GM12892 (cell line): ENCODE results near the gene TRIM3.
A peak's percentile ranks its signal among the peaks of the same experiment; 100 is the strongest.

Experiments used
- DNase-seq: peaks from one replicate; pipeline ENCODE4 v3.0.0; 2011; ENCODE audit not compliant: insufficient read length
- FAIRE-seq: peaks from 2 replicates; lab custom pipeline; 2011; peaks lifted over from hg19 to GRCh38; lab: Jason Lieb, UNC
- POLR2A ChIP-seq: IDR thresholded peaks from 2 replicates; pipeline ENCODE4 v1.6.1; 2011; ENCODE audit warnings: low read depth, low read length, control low read depth
- POLR2AphosphoS5 ChIP-seq: IDR thresholded peaks from 2 replicates; pipeline ENCODE4 v1.6.1; 2011; ENCODE audit warnings: low read depth, low read length, control low read depth
- TAF1 ChIP-seq: IDR thresholded peaks from 2 replicates; pipeline ENCODE4 v1.6.1; 2011; ENCODE audit warnings: low read depth, mild to moderate bottlenecking, control low read depth, low read length, borderline replicate concordance

The TRIM3 gene

DNA sequence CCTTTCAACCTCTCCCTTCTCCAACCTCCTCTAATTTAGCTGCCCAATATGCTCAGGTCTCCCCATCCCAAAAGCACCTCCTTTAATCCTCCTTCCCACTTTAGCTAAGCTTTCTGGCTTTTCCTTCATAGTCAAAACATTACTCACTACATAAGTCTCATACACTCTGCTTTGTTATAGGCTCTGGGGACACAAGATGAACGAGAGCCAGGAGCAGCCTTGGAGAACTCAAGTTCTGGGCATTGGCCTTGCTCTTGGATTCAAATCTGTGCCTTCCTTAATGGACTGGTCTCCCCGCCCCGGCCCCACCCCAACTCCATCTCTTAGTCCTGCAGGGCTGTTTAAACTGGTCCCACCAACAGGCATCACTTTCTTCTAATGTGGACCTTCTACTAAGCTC lies 21.5 kb downstream of the TRIM3 start:
- no peak for DNase-seq
- FAIRE-seq, result no peak
- no peak for TF ChIP-seq TAF1
- TF ChIP-seq POLR2AphosphoS5, result no peak
- TF ChIP-seq POLR2A, result no peak

DNA sequence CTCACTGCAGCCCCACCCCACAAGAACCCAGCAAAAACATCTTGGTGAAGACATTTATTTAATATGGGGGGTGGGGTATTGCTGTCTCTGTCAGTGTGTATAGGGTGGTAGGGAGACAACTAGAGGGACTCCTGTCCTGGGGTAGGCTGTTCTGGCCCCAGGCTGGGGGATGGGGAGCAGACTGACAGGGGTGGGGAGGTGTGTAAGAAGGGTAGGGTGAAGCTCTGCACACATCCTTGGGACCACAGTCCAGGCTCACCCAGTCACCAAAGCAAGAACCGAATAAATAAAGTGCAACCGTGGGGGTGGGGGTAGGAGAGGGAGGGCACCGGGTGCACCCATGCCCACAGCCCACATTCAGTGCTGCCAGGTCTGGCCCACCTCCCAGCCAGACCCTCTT lies 25.2 kb downstream of the TRIM3 start:
- TF ChIP-seq POLR2AphosphoS5, result no peak
- FAIRE-seq, result no peak
- no peak for DNase-seq

DNA sequence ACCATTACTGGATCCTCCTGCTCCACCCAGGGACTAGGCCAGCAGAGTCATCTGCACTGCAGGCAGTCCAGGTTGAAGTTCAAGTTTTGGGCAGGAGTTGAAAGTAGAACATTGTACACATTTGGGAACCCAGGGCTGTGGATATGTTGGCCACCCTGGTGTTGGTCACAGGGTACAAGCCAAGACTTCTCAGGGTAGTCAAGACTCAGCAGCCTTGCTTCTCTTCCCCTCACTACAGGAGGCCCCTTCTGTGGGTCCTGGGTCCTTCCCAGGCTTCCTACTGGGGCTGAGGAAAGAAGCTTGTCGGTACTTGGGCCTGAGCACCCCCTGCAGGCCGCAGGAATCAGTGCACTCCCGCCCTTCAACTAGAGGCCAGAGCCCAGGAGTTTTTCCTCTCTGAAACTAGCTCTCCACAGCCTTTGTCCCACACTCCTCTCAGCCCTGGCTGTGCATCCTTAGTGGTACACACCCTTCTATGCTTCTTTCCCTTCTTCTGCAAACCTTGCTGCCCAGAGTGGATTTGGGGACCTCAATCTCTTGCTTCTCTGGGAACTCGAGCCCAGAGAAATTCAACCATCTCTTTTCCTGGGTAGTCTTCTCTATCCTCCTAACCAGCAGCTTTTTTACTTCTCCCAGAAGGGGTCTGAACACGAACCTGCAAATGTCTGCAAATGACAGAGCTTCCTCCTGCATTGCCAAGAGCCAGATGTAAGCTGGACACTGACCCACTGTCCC lies 30.3 kb downstream of the TRIM3 start:
- TF ChIP-seq POLR2AphosphoS5 (no peak), POLR2A (no peak), TAF1 (no peak)
- FAIRE-seq, result peak; percentile 90
- peak; percentile 50 for DNase-seq

DNA sequence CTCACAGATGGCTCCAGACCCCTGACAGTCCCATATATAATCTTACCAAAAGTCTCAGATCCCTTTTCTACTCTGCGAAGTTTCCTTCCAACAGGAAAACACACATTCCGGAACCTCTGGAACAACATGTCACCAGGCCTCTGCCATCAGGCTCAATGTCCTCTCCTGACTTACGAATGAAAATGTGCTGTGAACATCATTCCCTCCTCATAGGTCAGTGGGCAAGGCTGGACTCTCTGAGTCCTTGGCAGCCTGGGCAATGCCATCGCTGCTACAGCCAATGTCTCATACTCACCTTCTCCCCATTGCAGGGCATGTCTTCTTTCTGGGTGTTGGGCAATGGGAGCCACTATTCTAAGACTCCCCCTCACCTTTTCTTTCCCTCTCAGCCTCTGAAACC lies 31.3 kb downstream of the TRIM3 start:
- DNase-seq (no peak), FAIRE-seq (no peak)
- TF ChIP-seq TAF1 (no peak), POLR2A (no peak), POLR2AphosphoS5 (no peak)

DNA sequence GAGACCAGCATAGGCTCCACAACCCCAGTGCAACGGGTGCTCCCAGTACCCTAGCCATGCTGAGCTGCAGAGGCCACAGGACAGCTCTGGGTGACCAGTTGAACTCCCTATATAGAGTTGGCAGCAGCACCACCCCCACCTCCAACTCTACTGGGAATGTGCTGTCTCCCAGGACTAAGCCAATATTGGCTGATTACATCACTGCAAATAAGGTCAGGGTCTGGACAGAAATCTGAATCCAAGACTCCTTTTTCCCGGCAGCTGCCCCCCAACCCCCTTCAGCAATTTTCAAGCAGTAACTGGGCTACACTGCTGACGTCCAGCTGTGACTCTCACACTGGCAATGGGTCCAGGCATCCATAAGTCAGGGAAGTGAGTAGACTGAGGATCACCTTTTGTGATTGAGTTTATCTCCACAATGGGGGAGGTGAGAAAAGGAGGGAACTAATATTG lies 32.8 kb downstream of the TRIM3 start, which contains the start of gene HPX:
HPX (minus strand) TSS at position 82 of the 453 bp plus-strand sequence; CDS start at position 58, 24 bp downstream.
- FAIRE-seq (no peak), DNase-seq (no peak)
- TF ChIP-seq POLR2A (no peak), POLR2AphosphoS5 (no peak), TAF1 (no peak)

DNA sequence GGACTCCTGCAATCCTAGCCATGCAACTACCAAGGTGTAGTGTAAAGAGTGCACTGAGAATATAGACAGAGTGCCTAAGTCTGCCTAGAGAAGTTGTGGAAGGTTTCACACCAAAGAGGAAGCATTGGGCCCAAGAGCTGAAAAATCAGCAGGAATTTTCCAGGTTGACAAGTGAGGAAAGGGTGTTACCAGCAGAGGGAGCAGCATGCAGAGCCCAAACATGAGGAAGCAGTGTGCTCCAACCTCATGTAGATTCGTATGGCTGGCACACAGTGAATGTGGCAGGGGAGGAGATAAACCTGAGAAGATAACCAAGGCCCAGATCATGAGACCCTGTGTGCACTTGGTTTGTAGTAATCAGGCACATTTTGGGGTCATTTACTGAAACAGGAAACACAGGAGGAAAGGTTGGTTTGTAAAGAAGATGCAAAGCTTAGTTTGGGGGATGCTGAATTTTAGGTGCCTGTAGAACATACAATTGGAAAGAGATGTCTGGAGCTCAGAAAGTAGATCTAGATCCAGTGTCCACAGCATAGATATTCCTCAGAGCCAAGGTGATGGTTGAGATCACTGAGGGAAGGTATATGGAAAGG lies 34.7 kb downstream of the TRIM3 start:
- DNase-seq (no peak), FAIRE-seq (peak; percentile 74)
- no peak for TF ChIP-seq POLR2AphosphoS5
- no peak for TF ChIP-seq TAF1
- TF ChIP-seq POLR2A, result no peak

DNA sequence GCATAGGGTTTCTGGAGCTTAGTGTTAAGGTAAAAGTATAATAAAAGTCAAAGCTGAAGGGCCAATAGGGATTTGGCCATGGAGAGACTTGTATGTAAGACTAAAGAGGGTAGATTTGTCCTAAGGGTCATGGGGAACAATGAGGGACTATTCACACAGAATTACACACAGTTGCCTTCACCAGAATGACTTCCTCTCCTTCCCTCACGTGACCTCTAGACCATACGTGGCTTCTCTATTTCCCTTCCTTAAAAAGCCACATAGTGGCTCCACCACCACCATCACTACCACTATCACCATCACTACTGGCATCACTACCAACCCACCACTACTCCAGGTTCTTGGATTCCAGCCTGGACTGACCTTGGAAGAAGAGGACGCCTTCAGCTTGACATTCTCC lies 35.7 kb downstream of the TRIM3 start:
- peak; percentile 9 for FAIRE-seq
- TF ChIP-seq POLR2AphosphoS5 (no peak), TAF1 (no peak), POLR2A (no peak)
- no peak for DNase-seq

DNA sequence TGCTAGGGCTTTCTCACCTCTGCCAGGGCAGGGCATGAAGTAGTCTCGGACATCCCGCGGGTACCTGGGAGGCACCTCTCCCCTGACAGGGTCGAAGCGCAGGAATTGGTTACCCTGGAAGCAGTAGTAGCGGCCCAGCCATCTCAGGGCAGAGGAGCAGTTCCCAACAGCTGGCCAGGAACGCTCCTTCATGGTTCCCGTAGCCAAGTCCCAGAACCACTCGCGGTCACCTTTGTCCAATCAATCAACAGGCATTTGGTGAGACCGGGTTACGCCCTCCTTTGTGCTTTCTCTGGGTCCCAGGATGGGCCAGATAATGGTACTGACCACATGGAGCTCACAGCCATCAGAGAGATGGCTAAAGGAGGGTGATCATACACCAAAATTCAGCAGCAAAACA lies 36.3 kb downstream of the TRIM3 start:
- DNase-seq (no peak), FAIRE-seq (no peak)
- TF ChIP-seq POLR2AphosphoS5, result no peak
- TF ChIP-seq POLR2A, result no peak
- no peak for TF ChIP-seq TAF1

DNA sequence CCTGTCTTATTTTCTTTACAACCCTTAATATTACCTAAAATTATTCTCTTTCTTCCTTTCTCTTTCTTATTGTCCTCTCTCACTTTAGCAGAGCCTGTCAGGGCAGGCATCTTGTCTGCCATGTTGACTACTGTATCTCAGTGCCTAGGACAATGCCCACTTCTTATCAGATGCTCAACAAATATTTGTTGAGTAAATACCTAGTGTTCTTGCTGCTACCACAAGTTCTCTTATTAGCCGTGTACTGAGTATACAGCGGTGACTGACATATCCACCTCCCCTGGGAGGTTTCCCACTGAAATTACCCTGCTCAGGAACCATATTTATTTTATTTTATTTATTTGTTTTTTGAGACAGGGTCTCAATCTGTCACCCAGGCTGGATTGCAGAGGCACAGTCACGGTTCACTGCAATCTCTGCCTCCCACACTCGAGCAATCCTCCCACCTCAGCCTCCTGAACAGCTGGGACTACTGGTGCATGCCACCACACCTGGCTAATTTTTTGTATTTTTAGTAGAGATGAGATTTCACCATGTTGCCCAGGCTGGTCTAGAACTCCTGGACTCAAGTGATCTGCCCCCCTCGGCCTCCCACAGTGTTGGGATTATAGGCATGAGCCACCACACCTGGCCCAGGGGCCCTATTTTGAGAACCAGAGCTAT lies 39.6 kb downstream of the TRIM3 start:
- DNase-seq (no peak), FAIRE-seq (peak; percentile 78)
- no peak for TF ChIP-seq TAF1
- no peak for TF ChIP-seq POLR2A
- no peak for TF ChIP-seq POLR2AphosphoS5

DNA sequence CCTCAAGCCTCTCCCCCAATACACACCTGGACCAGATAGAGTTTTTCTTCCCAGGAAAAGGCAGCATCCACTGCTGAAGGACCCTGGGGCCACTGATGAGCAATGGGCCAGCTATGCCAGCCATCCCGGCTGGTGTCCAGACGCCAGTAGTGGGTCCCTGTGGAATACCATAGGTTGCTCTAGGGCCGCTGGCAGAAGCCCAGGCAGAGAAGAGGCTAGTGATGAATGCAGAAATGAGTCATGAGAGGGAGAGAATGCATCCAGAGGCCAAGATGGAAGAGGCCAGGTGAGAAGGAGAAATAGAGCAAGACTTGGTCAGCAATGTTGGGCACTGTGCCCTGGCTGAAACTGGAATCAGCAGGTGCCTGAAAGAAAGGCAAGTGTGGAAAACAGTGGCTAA lies 41.9 kb downstream of the TRIM3 start:
- DNase-seq, result no peak
- FAIRE-seq, result no peak
- no peak for TF ChIP-seq POLR2A
- no peak for TF ChIP-seq TAF1
- no peak for TF ChIP-seq POLR2AphosphoS5

DNA sequence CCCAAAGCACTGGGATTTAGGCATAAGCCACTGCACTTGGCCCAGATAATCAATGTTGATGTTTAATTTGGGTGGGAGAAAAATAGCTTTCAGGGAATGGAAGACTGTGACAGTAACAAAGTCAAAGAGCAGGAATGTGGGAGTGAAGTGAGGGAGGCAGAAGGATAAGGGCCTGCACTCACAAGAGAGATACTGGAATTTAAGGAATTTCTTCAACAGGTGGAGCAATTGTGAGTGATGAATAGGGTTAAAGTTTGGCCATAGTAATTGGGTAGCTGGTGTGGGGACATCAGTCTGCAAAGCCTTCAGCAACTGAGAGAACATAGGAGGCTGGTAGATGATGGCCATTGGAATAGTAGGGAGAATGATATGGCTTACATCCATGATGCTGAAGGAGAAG lies 46.2 kb downstream of the TRIM3 start:
- DNase-seq, result no peak
- FAIRE-seq, result no peak
- TF ChIP-seq POLR2AphosphoS5 (no peak), POLR2A (no peak), TAF1 (no peak)

DNA sequence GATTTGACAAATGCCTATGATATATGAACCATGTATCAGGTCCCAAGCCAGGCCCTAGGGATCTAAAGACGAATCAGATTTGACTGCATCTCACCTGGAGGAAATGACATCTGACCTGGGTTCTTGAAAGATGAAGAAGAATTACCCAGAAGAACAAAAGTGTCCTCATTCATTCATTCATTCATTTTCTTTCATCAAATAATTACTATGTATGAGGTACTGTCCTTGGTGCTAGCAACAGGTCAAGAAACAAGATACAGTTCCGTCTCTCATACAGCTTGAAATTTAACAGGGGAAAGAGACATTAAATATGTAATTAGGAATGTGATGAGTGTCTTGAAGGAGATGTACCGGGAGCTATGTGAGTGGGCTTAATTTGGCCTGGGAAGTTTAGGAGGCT lies 53.1 kb downstream of the TRIM3 start:
- FAIRE-seq, result no peak
- no peak for DNase-seq
- TF ChIP-seq TAF1, result no peak
